OCI-M2 (cell line): Measurements from ENCODE around the gene DBT.
A peak's percentile ranks its signal among the peaks of the same experiment; 100 is the strongest.
"Not testable (repeated sequence)": the region's sequence is repeated elsewhere in the genome, so short reads cannot be mapped to it uniquely, and the experiment has no call there.

Experiments used
- DNase-seq: peaks from one replicate; lab custom pipeline; 2025; ENCODE audit not compliant: unreplicated experiment; lab: John Stamatoyannopoulos, UW

DBT gene

DNA sequence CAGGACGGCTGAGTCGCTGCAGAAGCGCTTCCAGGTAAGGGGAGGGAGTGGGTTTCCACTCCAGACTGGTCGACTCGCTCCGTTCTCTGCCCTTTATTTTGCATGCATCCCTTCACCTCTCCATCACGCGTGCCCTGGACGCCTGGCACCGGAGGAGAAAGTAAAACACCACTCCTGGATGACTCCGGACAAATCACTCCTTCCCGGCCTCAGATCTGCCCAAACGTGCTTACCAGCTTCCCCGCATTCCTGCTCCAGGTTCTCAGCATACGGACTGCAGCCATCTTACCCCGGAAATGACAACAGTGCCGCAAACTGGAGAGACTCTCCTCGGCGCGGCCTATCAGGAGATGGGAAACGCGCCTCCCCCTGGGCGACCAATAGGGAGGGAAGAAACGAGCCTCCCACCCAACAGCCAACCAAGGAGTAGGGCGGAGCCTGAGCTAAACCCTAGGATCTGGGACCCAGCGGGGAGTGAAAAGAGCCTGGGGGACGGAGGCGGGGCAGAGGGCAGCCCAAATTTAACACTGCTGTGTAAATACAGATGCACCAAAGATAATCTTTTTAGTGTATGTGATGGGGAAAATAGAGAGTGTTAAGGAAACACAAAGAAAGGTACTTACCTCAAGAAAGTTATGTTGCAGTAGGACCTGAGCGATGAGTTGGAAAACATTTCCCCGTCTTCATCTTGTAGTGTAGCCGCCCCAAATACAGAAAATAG is at the start of gene DBT:
DBT (minus strand) TSS at position 298 of the 721 bp plus-strand sequence; CDS start at position 284, 14 bp downstream.
- DNase-seq = peak; percentile 58

- no peak for DNase-seq
These were observed 48.9 kb upstream of the DBT start for GRCh38 chr1:100298512-100298911.

DNA sequence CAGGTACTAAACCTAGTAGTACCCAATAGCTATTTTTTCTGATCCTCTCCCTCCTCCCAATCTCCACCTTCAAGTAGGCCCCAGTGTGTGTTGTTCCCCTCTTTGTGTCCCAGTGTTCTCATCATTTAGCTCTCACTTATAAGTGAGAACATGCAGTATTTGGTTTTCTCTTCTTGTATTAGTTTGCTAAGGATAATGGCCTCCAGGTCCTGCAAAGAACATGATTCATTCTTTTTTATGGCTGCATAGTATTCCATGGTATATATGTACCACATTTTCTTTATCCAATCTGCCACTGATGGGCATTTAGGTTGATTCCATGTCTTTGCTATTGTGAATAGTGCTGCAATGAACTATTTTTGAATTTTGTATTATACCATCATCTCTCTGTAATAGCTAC is 47.4 kb upstream of the DBT start:
- not testable (repeated sequence) for DNase-seq

DNA sequence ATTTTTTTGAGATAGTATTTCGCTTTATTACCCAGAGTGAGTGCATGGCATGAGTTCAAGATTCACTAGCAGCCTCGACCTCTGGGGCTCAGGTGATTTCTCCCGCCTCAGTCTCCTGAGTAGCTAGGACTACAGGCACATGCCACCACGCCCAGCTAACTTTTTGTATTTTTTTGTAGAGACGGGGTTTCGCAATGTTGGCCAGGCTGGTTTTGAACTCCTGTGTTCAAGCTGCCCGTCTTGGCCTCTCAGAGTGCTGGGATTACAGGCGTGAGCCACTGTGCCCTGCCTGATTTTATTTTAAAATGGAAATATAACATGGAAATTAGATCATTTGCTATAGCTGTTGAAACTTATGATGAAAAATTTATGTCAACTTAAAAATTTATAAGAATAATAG is 46.5 kb upstream of the DBT start:
- no peak for DNase-seq

DNA sequence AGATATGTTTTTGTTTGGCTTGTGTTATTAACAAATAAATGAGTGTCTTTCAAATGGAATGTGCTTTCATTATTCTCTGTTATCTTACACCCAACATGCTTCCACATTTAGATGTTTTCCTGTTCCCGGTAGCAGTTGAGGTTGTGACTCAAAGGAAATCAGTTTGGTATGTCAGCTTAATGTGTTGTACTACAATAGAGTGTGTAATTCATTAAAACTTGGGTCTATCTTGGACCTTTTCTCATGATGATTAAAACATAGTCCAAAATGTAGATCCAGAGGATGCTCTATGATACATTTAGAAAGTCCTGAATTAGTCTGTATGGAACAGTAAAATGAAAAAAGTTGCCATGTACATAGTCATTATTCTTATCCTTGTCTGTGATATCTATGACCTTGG is 43.1 kb upstream of the DBT start:
- DNase-seq = no peak

GRCh38 chr1:100290291-100290690 is 40.7 kb upstream of the DBT start:
- DNase-seq = no peak

DNA sequence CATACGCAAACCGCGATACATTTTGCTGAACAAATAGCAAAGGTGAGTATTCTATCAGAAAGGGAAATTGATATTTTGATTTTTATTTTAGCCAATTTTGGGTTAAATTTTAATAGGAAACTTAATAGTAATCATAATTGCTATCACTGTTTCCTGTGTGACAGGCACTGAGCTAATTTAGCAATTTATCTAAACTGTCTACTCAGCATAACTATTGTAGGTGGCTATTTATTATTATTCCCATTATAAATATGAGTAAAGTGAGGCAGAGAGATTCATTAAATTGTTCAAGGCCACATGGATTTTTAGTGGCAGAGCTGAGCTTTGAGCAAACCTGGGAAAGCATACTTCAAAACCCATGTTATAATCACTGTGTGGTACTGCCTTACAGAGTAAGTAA is 37.5 kb upstream of the DBT start:
- no peak for DNase-seq

DNA sequence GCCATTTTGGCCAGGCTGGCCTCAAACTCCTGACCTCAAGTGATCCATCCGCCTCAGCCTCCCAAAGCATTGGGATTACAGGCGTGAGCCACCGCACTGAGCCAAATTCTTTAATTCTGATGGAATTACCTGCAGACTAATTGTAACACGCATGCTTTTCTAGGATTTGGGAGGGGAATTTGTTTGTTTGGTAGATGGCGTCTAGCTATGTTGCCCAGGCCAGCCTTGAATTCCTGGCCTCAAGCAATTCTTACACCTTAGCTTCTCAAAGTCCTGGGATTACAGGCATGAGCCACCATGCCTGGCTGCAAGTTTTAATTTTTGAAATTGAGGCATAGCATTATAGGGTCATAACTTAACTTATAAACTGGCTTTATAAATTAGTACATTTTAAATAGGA is 35.0 kb upstream of the DBT start:
- DNase-seq = no peak

- DNase-seq = no peak
These were observed 30.5 kb upstream of the DBT start for GRCh38 chr1:100279954-100280682.

DNA sequence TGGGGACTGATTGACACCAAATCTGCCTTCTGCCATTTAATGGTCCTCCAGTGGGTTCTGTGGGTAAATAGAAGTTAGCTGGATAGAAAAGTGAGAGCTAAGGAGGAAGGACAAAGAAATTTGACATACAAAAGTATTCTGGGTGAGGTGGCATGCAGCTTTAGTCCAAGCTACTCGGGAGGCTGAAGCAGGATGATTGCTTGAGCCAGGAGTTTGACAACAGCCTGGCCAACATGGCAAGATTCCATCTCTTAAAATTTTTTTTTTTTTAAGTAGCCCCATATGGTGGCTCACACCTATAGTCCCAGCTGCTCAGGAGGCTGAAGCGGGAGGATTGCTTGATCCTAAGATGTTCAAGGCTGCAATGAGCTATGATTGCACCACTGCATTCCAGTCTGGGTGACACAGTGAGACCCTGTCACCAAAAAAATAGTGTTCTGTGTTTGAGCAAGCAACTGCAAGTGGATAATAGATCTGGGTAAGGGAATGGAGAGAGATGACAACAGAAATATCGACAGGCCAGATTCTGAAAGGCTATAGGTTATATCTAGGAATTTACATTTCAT is 29.8 kb upstream of the DBT start:
- DNase-seq = no peak

GRCh38 chr1:100277866-100278265 is 28.2 kb upstream of the DBT start:
- no peak for DNase-seq

DNA sequence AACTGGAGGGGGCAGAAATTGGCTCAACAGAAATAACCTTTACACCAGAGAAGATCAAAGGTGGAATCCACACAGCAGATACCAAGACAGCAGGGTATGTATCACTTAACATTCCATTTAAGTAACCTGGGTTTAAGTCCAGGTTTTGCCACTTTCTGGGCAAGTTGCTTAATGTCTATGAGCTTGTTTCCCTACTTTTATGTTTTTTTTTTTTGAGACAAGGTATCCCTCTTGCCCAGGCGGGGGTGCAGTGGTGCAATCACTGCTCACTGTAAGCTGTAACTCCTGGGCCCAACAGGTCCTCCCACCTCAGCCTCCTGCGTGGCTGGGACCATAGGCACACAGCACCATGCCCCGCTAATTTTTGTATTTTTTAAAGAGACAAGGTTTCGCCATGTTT is 18.6 kb upstream of the DBT start:
- DNase-seq = no peak

DNA sequence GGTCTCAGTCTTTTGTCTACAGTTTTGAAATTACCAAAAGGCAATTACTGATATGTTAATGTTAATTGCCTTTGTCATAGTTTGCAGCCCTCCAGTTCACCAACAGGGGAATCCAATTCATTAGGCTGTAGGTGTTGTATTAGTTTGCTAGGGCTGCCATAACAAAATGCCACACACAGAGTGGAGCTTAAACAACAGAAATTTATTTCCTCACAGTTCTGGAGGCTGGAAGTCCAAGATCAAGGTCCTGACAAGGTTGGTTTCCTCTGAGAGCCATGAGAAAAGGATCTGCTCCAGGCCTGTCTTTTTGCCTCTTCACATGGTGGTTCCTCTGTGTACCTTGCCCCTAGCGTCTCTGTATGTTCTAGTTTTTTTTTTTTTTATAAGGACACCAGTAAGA is 17.6 kb upstream of the DBT start:
- no peak for DNase-seq

GRCh38 chr1:100266741-100267140 is 17.1 kb upstream of the DBT start:
- DNase-seq = no peak

DNA sequence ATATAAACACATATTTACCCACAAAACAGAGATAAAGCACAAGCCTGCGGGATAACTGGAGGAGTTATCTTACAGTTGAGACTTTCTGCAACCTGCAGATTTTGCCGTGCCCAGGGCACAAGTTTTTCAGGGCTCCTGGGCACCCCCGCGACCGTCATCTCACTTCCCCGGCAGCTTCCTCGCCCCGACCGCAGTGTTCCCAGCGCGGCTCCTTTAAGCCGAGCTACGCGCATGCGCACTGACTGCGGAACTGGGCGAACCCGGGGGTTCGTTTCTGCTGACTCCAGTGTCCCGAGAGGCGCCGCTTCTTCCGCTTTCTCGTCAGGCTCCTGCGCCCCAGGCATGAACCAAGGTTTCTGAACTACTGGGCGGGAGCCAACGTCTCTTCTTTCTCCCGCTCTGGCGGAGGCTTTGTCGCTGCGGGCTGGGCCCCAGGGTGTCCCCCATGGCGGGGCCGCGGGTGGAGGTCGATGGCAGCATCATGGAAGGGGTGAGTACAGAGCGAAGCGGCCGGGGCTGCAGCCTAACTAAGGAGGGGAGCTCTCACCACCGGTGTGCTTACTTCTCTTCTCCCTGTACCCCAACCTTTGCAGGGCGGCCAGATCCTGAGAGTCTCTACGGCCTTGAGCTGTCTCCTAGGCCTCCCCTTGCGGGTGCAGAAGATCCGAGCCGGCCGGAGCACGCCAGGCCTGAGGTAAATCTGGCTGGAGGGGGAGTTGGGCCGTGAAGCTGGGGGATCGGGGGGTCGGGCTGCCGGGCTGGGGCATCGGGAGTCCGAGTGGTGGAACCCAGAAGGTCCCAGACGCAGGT is 16.5 kb upstream of the DBT start, which contains the start of gene RTCA:
RTCA (plus strand) TSS at position 286 of the 810 bp plus-strand sequence; CDS start at position 446, 160 bp downstream.
- peak; percentile 53 for DNase-seq

GRCh38 chr1:100265562-100265930 is 15.9 kb upstream of the DBT start:
- no peak for DNase-seq

GRCh38 chr1:100264081-100264480 is 14.4 kb upstream of the DBT start:
- DNase-seq = not testable (repeated sequence)

- no peak for DNase-seq
These were observed 12.1 kb upstream of the DBT start for GRCh38 chr1:100261686-100262085.

GRCh38 chr1:100258427-100258826 is 8.8 kb upstream of the DBT start:
- not testable (repeated sequence) for DNase-seq

DNA sequence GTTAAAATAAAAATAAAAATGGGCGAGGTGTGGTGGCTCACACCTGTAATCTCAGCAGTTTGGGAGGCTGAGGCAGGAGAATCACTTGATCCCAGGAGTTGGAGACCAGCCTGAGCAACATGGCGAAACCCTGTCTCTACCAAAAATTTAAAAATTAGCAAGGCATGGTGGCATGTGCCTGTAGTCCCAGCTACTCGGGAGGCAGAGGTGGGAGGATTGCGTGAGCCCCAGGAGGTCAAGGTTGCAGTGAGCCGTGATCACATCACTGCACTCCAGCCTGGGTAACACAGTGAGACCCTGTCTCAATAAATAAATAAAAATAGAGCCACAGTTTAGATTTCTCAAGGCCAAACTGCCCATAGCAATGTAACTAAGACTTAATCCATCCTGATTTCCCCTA is 6.6 kb upstream of the DBT start:
- not testable (repeated sequence) for DNase-seq

DNA sequence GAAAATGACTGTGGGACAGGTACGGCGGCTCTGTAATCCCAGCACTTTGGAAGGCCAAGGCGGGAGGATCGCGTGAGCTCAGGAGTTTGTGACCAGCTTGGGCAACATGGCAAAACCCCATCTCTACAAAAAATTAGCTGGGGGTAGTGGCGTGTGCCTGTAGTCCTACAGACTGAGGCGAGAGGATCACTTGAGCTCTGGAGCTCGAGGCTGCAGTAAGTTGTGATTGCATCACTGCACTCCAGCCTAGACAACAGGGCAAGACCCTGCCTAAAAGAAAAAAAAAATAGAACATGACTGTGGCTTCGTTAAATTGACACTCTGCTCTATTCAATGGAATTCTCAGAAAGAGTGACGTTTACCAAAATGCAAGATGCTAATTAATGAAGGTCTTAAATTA is 3.9 kb upstream of the DBT start:
- DNase-seq = no peak
